T-helper 2 cell (primary cell): ENCODE data around the gene CYP46A1.

Experiments
- DNase-seq, 5 experiments: peaks; one replicate each; pipeline versions ENCODE4 v3.0.0 to v3.0.0-alpha.2; 2012 to 2022

CYP46A1 gene

GRCh38 chr14:99716850-99717681, 33.0 kb downstream of the CYP46A1 start:
- DNase-seq = no peak

GRCh38 chr14:99717682-99718013, 33.5 kb downstream of the CYP46A1 start:
- no peak for DNase-seq

DNA sequence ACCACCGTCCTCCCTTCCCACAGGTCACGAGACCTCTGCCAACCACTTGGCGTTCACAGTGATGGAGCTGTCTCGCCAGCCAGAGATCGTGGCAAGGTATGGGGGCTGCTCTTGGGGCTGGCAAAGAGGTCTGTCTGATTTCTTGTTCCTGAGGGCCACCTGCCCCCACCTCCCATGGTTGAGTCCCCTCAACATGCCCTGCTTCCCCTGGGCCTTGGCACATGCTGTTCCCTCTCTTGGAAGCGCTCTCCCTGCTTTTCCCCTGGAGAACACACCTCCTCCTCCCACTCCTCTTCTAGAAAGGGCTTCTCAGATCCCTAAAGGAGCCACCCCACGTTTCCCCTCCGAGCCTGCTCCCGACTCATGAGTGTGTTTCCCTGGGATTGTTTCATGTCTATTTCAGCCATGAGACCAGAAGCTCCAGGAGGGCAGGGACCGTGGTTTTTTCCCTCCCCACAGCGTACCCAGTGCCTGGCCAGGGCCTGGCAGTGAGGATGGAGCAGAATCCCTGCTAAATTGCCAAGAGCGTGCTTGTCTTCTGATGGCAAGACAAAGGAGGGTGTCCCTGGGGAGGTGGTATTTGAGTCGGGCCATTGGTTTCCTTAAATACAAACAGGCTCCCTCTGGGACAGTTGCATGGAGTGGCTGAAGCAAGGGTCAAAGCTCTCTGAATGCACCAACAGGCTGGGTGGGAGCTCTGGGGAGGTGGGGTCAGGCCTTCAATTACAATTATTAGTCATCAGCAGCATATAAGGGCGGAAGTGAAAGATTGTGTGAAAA, 34.1 kb downstream of the CYP46A1 start:
- DNase-seq = no peak

DNA sequence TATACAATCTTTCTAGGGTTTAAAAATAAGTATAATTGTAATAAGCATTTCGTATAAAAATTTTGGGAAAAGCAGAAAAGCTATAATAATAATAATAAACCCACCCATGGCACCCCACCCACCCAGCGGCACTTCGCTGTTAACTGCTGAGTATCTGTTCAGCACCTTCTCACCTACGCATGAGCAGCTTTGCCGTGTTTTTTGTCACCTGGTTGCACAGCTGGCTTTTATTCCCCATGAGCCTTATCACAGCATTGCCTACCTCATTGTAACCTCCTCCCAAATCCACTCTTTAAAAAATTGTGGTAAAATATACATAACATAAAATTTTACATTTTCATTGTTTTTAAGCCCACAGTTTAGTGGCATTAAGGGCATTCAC, 34.7 kb downstream of the CYP46A1 start:
- DNase-seq = no peak

DNA sequence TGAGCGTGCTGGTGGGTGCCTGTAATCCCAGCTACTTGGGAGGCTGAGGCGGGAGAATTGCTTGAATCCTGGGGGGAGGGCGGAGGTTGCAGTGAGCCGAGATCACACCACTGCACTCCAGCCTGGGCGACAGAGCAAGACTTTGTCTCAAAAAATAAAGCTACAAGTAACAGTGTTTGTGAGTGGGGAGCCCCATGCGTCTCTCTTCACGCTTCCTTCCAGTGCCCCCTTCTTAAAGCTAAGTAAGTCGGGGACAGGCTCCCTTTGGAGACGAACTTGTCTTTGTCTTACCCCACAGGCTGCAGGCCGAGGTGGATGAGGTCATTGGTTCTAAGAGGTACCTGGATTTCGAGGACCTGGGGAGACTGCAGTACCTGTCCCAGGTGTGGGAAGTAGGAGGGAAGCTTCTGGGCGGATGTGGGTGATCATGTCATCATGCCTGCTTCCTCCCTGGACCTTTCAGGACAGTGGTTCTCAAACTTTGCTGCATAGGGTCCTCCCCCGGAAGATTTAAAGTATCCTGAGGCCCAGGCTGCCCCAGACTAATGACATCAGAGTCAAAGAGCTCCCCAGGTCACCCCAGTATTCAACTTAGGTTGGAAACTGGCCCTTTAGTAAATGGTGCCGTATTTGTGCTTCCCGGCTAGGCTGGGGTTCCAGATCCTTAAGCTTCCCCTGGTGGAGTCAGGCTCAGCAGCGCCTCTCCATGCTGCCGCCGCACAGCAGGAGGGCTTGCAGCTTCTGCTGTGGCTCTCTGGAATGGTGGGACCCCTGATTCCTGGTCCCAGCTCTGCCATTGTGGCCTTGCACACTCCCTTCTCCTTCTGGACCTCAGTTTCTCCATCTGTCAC, 37.1 kb downstream of the CYP46A1 start:
- no peak for DNase-seq

DNA sequence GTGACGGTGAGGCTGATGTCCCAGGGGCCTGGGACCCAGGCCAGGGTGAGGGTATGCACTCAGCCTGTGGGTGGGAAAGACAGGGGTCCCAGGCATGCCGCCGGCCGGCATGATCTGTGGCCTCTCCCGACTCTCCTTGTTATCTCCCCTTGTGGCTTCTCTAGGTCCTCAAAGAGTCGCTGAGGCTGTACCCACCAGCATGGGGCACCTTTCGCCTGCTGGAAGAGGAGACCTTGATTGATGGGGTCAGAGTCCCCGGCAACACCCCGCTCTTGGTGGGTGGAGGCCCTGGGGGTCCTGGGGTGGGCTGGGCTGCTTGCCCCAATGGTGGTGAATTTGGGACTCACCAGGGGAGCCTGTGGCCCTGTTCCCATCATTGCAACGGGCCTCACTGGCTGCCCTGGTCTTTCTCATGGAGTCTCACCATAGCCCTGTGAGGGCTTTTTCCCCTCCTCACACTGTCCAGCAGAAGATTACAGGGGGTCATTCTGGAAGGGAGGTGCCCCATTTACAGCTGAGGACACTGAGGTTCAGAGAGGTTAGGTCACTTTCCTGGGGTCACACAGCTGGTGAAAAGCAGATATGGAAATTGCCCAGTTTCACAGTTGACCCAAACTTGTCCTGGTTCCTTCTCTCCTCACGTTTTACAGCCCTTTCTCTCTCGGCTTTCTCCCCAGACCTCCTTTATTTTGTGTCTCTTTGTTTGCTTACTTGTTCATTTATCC, 37.9 kb downstream of the CYP46A1 start:
- DNase-seq = no peak

DNA sequence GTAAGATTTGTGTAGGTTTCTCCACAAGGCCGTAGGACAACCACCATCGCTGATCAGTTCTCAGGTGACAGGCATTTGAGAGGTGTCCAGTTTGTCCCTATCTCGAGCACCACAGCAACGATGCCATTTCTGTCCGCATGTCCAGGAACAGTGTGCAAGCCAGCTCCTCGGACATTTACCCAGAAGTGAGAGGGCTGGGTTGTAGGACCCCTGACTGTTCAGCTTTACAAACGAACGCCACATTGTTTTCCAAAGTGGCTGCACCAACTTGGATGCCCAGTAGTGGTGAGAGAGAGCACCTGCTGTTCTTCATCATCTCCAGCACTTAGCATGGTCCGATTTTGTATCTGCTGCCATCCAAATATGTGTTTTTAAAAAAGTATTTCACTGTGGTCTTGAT, 38.6 kb downstream of the CYP46A1 start:
- no peak for DNase-seq

DNA sequence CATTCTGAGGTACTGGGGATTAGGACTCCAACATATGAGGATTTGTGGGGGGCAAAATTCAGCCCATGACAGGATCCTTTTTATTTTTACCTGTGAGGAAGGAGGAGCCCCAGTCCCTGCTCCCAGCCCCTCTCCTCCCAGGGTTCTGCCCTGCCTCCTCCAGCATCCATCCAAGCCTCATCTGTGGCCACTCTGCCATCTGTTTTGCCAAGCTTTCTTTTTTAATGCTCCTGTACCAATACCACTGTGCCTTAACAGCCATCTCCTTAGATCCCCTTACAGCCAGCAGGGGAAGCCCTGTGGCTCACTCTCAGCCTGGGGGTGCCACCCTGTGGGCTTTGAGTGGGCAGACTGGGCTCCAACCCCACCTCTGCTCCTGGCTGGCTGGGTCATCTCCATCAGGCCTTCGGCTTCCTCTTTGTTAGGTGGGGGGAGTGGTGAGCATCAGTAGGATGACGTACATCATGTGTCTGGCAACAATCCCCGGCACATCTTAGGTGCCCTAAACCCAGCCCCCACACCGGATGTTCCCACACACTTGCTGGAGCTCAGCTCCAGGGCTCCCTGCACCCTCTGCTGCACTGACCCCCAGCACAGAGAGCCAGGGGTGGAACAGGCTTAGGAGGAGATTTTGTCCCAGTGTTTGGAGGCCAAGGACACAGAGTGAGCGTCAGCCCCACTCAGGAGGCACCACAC, 40.2 kb downstream of the CYP46A1 start:
- no peak for DNase-seq

- DNase-seq = no peak
Measured at GRCh38 chr14:99724939-99725773, 41.1 kb downstream of the CYP46A1 start.

GRCh38 chr14:99725774-99726537, 41.9 kb downstream of the CYP46A1 start:
- DNase-seq = no peak

GRCh38 chr14:99726538-99727095, 42.5 kb downstream of the CYP46A1 start:
- no peak for DNase-seq

DNA sequence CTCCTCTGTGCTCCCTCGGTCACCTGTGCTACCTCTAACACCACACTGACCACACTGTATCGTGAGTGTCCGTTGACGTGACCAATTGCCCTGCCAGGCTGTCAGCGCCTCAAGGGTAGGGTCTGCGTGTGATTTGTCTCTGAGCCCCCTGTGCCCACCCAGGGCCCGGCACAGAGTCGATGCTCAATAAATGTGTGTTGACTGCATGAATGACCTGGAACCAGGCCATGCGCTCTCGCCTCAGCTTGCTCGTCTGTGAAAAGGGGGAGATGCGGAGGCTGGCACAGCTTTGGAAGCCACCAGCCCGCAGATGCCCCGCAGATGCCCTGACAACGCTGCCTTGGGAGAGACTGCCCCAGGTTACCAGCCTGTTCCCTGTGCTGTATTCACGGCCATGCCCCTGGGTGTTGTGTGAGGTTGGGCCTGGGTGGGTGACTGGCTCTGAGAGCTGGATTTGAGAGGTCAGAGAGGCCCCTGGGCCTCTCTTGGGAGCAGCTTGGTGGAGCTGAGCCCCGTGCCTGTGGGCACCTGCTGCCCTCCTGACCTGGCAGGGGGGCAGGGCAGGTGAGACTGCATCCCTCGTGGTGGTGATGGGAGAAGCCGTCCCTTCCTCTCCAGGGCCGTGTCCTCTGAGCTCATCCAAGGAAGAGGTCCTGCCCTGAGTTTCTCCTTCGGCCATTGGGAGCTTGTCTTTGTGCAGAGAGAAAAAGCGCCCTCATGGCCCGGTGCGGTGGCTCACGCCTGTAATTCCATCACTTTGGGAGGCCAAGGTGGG, 43.2 kb downstream of the CYP46A1 start:
- DNase-seq = no peak

DNA sequence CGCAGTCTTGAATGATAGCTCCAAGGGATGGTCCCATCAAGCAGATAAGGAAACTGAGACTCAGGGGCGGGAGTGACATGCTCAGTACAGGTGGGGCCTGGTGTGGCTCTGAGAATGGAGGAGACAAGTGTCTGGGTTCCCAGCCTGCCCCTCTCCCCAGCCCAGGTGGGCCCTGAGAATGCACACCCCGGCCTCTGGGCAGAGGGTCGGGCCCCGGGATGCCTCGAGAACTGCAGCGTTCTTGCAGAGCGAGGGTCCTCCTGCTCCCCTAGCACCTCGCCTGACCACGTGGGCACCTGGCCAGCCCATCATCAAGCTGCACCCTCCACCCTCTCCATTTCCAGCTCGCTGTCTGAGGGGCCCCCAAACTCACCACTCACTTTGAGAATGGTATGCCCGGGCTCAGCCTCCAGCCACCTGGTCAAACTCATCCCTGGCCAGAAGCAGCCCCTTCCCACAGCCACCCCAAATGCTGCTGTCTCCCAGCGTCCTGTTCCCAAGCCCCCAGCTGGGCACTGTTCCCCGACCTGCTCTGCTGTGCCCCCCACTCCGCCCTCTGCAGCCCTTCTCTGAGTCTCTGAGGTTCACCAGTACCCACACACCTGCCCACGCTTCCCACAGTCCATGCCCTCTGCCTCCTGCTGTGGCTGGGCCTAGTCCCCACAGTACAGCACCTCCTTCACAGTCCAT, 44.3 kb downstream of the CYP46A1 start:
- DNase-seq = no peak

DNA sequence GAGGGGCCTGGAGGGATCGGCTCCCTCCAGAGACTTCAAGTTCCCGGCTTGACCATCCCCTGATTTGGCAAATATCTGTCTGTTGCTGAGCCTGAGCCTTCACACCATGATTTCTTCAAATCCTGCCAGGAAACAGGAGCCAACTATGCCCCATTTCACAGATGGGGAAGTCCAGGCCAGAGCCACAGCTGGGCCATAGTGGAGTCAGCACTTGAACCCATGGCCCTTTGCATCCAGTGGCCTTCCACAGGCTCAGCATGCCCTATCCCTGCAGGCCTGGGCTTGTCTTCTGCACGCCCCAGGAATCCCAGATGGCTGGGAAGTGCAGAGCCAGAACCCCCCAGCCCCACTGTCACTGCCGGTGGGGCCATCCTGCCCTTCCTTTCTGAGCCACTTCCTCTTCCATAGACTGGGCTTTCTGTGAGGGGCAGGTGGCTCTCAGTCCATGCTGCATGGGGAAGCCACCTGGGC, 44.9 kb downstream of the CYP46A1 start:
- no peak for DNase-seq

DNA sequence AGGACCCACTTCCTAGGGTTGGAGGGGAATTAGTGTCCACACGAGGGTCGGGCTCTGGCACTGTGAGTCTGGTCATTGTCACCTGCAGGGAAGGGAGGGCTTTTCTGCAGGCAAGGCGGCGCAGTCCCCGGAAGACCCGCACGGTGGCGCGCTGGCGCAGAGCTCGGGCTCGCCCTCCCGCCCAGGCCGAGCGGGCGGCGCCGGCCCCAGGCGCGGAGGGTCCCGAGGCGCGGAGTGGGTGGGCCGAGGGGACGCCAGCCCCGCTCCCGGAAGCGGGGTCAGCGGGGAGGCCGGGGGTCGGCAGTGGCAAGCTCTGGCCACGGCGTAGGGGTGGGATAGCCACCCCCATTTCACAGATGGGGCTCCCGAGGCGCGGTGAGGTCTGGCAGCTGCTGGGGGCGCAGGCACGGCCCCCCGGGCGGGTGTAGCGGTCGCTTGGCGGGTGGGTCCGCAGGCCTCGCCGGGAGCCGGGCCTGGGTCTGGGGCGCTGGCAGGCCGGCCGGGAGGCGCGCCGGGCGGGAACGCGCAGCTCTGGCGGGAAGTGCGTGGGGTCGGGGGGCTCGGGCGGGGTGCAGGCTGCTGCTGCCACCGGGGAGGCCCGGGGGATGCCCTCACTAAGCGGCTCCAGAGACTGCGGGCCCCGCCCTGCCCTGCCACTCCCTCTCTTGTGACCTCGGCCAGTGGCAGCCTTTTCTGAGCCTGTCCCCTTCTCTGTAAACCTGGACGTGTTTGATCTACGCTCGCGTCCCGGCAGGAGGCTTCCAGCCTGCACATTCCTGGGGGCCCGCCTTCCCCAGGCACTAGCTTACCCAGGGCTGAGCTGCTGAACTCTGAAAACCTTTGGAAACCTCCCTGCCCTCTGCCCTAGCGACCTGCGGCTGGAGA, 46.1 kb downstream of the CYP46A1 start:
- DNase-seq = peak; percentile 23 to 65 (median 46)

DNA sequence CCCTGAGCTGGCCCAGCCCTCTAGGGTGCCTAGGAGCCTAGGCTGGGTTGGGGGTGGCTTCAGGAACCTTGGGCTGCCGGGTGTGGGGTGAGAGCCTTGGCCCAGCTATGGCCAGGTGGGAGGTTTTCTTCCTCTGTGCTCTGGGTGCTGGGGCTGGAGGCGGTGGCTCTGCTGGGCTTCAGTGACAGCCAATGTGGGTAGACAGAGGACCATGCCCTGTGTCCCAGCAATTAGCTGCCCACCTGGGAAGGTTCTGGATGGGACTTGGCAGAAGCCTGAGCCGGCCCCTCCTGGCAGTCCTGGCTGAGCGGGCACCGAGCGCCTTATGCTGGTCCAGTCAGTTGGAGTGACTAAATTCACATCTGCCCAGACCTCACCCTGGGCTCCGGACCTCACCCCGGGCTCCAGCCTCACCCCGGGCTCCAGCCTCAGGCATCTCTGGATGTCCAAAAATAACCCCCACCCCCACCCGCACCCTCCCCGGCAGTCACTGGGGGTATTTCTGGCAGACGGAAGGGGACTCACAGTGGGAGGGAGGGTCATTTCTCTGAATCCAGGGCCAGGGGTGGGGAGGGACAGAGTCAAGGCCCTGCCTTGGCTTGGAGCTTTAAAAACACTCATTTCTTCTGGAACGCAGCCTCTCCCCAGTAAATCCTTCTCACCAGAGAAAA, 46.9 kb downstream of the CYP46A1 start:
- DNase-seq = no peak
